GM12892 (cell line): ENCODE results near the gene LZTR1.

Experiments
- DNase-seq: peaks from one replicate; pipeline ENCODE4 v3.0.0; 2011; ENCODE audit not compliant: insufficient read length
- FAIRE-seq: peaks from 2 replicates; lab custom pipeline; 2011; peaks lifted over from hg19 to GRCh38; lab: Jason Lieb, UNC
- POLR2A ChIP-seq: IDR thresholded peaks from 2 replicates; pipeline ENCODE4 v1.6.1; 2011; ENCODE audit warnings: low read depth, low read length, control low read depth
- POLR2AphosphoS5 ChIP-seq: IDR thresholded peaks from 2 replicates; pipeline ENCODE4 v1.6.1; 2011; ENCODE audit warnings: low read depth, low read length, control low read depth
- TAF1 ChIP-seq: IDR thresholded peaks from 2 replicates; pipeline ENCODE4 v1.6.1; 2011; ENCODE audit warnings: low read depth, mild to moderate bottlenecking, control low read depth, low read length, borderline replicate concordance

The LZTR1 gene

DNA sequence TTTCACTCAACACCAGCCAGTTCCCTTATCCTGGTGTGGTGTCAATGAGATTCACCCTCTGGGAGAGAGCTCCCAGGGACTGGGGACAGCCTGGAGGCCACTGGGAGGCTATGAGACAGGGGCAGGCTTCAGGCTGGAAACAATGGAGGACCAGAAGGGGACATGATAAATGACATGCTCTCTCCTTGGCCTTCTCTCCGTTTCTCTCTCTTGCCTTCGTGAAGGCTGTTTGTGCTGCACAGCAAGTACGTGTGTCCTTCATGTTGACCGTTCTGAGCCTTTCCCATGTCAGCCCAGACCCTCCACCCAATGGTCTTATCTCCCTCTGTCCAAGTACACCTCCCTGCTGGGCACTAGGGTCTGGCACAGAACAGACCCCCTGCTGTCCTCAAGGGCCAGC is 1.6 kb upstream of the LZTR1 start:
- TF ChIP-seq POLR2AphosphoS5 (no peak), POLR2A (no peak), TAF1 (no peak)
- FAIRE-seq (no peak), DNase-seq (no peak)

DNA sequence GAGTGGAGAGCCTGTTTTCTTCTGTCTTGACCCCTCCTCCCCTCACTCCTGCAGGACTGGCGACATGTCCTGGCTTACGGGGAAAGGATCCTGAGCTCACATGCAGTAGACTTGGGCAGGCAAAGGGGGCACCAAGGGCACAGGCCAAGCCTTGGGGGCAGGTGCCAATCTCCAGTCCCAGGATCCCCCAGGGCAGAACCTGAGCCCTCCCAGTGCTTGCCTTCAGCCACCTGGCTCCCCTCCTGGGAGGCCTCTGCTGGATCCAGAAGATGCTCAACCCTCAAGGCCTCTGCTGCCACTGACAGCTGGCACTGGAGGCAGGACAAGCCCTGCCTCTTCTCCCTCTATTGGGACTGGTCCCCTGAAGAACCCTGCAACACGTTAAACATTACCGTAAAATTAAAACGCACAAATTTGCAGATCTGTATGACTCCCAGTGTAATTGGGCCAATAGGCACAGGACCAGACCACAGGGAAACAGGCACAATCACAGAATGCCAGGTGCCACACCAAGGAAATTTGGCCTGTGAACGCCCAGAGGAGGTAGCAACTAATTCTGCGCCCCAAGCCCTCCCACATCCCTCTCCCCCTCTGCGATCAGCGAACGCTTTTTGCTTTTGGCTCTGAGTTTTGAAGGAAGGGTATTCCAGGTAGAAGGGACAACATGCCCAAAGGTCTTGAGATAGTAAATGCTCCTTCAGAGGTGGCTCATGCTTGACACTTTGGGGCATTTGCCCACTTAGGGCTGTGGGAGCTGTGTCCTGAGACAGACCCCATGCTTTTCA is 967 bp upstream of the LZTR1 start:
- FAIRE-seq = no peak
- TF ChIP-seq POLR2AphosphoS5 (no peak), TAF1 (no peak), POLR2A (no peak)
- DNase-seq = no peak

DNA sequence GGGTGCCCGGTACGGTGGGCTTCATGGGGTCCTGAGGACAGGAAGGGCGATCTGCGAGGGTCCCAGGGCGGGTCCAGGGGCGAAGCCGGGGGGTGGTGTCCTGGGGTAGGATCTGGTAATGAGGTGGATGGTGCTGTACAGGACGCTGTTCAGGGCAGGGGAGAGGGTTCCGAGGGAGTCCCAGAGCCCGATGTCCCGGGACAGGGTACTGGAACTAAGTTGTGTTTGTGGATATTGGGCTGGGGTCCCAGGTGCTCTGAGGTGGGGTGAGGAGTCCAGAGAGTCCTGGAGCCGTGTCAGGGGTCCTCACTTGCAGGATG is 426 bp downstream of the LZTR1 start:
- peak; percentile 72 for FAIRE-seq

DNA sequence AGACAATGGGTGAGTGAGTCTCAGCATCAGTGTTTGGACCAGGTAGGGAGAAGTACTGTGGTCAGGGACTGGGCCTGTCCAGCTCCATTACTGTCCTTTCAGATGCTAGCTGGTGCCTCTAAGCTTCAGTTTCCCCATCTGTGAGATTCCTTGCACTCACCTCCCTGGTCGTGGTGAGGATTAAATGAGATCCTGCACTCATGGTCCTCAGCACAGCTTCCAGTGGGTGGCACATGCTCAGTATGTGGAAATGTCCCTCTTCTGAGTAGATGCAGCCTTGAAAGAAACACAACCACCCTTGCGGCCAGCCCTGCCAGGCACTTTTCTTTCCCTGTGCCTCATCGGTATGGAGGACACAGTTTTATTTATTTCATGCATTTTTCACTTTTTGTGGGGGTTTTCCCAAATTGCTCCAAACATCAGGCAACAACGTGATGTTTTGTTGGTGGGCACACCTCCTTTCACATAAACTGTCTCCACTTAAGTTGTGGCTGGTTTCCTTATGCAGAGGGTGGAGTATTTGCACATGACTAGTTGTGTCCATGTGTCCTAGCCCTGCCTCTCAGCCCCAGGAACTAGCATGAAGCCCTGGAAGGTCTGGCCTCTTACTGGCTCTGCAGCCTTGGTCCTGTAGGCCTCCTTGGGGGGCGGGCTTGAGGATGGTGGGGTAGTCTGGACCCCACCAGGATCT is 1.1 kb downstream of the LZTR1 start:
- FAIRE-seq = no peak
- TF ChIP-seq POLR2AphosphoS5 = no peak
- DNase-seq = no peak

More for the DNA sequence above, 426 bp downstream of the LZTR1 start:
- TF ChIP-seq TAF1 = no peak
- DNase-seq = no peak

DNA sequence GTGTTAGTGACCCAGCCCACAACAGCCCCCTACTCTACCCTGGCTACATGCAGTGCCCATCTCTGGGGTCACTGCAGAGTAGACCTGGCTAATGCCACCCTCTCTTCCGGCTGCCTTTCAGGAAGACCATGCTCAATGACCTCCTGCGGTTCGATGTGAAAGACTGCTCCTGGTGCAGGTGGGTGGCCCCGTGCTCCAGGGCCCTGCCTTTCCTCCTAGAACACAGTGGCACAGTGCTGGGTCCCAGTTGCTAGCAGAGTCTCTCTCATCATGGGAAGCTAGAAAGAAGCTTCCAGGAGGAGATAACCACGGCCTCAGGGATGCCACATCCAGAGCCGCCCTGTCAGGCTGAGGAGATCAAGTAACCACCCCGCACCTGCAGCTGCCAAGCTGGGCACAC is 3.6 kb downstream of the LZTR1 start:
- TF ChIP-seq POLR2AphosphoS5 = no peak
- TF ChIP-seq TAF1 = no peak
- TF ChIP-seq POLR2A = no peak
- no peak for FAIRE-seq

DNA sequence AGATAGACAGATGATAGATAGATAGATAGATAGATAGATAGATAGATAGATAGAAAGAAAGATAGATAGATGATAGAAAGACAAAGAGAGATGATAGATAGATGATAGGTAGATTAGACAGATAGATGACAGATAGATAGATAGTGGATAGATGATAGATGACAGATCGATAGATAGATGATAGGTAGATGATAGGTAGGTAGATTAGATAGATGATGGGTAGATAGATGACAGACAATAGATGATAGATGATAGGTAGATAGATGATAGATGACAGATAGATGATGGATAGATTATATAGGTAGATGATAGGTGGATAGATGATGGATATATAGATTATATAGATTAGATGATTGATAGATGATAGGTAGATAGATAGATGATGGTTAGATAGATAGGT is 4.3 kb downstream of the LZTR1 start:
- TF ChIP-seq TAF1 (no peak), POLR2A (no peak), POLR2AphosphoS5 (no peak)
- FAIRE-seq = no peak
- no peak for DNase-seq

More for the DNA sequence above, 3.6 kb downstream of the LZTR1 start:
- no peak for DNase-seq

DNA sequence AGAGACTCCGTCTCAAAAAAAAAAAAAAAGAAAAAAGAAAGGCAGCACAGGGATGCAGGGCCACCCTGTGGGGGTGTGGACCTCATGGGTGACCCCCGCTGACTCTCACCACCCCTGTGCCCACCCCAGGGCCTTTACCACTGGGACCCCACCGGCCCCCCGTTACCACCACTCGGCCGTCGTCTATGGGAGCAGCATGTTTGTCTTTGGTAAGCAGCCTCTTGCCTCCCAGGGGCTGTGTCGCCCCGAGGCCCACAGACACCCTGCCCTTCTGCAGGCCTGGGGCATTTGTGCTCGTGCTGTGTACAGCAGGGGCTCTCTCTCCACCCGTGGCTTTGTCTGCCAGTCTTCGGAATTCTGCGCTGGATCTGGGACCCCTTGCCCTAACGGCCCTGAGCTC is 5.3 kb downstream of the LZTR1 start:
- DNase-seq (no peak), FAIRE-seq (no peak)
- no peak for TF ChIP-seq POLR2A
- no peak for TF ChIP-seq POLR2AphosphoS5
- no peak for TF ChIP-seq TAF1

DNA sequence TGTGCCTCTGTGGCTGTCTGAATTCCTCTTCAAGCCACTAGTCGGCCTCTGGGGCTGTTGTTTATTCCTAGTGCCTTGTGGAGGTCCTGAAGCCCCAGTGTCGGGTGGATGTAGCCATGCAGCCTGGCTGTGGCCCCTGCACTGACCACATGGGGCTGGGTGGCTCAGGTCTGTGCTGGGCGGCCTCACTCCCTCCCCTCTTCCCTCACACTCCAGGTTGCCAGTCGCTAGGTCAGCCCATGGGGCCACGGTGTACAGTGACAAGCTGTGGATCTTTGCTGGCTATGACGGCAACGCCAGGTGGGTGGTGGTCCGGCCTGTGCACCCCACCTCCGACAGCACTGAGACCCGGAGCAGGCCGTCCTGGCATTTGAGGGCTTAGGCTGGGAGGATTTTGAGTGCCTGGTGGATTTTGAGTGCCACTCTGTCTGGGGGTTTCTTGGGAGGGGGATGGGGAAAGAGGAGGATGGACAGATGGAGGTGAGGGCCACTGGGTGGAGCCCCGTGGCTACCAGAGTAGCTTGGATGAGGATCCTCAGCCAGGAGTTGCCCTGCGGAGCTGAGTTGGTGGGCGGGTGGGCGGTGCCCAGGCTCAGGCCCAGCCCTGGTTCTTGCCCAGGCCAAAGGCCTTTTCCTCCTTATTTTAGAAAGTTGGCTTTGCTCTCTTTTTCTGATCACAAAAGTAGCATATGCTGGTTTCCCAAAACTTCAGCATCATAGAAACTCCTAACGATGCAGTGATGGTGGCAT is 6.7 kb downstream of the LZTR1 start:
- FAIRE-seq = no peak
- TF ChIP-seq POLR2A = no peak
- no peak for TF ChIP-seq TAF1
- no peak for TF ChIP-seq POLR2AphosphoS5
- DNase-seq = no peak

DNA sequence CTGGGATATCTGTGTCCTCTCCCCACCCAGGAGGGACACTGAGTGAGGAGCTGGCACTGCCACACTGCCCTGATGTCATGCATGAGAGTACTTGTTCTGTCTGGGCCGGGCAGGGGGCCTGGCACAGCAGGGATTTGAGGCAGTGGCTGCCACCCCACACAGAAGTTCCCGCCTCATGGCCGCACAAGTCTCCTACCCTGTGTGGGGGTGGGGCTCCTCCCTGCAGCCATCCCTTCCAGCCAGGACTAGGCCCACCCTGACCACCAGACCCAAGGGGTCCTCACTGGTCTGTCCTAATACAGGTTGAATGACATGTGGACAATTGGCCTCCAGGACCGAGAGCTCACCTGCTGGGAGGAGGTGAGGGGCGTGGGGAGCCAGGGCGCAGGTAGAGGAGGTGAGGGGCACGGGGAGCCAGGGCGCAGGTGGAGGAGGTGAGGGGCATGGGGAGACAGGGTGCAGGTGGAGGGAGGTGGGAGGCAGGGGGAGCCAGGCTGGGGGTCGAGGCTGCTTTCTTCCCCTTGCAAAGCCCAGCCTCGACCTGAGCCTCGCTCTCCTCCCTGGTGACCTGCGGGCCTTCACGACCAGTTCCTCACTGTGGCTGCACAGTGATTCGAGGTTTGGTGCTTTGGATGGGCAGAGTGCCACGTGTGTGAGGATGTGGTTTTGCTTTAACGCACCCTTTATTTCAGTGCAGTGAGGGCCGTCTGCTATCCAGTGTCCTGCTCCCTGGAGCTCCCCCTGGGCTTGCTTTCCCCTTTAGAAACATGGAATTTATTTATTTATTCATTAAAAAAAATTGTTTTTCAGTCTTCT is 7.4 kb downstream of the LZTR1 start:
- DNase-seq (no peak), FAIRE-seq (no peak)
- TF ChIP-seq POLR2AphosphoS5 = no peak
- TF ChIP-seq TAF1 = no peak
- no peak for TF ChIP-seq POLR2A

DNA sequence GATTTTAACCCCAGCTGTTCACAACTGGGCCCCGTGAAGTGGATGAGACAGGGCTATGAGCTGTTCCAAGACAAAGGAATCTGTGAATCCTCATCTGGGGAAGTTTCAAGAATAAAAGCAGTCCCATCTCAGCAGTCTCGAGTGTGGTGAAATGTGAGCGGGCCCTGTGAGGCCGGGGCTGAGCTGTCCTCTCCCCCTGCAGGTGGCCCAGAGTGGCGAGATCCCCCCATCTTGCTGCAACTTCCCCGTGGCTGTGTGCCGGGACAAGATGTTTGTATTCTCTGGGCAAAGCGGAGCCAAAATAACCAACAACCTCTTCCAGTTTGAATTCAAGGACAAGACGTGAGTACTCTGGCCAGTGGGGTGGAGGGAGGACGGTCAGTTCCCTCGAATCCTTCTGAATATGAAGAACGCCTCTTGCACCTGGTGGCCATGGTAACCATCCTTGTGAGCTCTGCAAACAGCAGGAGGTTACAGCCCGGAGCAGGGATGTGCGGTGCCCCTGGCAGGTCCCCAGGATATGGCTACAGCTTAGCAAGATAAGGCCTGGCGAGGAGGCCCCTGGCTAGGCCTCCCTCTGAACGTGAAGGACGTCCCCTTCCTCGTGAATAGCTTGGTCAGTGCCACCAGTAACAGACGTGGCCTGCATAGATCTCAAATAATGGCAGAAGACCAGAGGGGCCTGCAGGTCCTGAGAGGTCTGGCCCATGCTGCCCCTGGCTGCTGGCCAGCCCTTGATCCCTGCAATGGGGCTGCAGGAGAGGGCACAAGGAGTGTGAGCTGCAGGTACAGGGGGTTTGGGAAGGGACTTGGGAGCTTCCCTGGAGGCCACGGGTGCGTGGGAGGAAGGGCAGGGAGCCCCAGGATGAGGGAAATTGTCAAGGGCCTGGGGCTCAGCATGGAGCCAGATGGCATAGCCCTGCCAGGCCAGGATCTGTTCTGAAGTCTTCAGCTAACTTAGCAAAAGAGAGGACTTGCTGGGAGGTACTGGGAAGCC is 8.4 kb downstream of the LZTR1 start:
- FAIRE-seq (no peak), DNase-seq (no peak)
- TF ChIP-seq TAF1 (no peak), POLR2A (no peak)
